Epithelial cell of proximal tubule (primary cell): Measurements from ENCODE around the gene FKBP3. TPM values are rescaled to one million over a fixed set of nuclear protein-coding genes. Genes with fewer than 3 reads are reported as not detected.

Source experiments
- DNase-seq: peaks from one replicate; pipeline ENCODE4 v3.0.0-alpha.2; 2011; ENCODE audit warnings: low read depth
- H3K4me3 ChIP-seq: 2 replicates; pipeline ENCODE4 v1.5.1; 2011; ENCODE audit warnings: low read depth, mild to moderate bottlenecking, low read length
- total RNA-seq: library from RNA; depleted of rRNA; stranded (reverse); fragments of >200 nt; gene quantifications from 2 replicates; pipeline ENCODE4 v1.2.3, GENCODE V29; 2015
- TF ChIP-seq, protein P1 (sequence below): conservative IDR thresholded peaks from 2 replicates; pipeline ENCODE4 v1.5.1; 2012; ENCODE audit warnings: low read depth, mild to moderate bottlenecking, low read length

The FKBP3 gene
- total RNA-seq, 1 donor from 2014 or later = 74.9 TPM

GRCh38 chr14:45095143-45095542 lies 39.1 kb downstream of the FKBP3 start:
- no peak overlapping the region for H3K4me3 ChIP-seq
- TF ChIP-seq, protein P1, sequence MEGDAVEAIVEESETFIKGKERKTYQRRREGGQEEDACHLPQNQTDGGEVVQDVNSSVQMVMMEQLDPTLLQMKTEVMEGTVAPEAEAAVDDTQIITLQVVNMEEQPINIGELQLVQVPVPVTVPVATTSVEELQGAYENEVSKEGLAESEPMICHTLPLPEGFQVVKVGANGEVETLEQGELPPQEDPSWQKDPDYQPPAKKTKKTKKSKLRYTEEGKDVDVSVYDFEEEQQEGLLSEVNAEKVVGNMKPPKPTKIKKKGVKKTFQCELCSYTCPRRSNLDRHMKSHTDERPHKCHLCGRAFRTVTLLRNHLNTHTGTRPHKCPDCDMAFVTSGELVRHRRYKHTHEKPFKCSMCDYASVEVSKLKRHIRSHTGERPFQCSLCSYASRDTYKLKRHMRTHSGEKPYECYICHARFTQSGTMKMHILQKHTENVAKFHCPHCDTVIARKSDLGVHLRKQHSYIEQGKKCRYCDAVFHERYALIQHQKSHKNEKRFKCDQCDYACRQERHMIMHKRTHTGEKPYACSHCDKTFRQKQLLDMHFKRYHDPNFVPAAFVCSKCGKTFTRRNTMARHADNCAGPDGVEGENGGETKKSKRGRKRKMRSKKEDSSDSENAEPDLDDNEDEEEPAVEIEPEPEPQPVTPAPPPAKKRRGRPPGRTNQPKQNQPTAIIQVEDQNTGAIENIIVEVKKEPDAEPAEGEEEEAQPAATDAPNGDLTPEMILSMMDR = no peak
- no peak for DNase-seq

DNA sequence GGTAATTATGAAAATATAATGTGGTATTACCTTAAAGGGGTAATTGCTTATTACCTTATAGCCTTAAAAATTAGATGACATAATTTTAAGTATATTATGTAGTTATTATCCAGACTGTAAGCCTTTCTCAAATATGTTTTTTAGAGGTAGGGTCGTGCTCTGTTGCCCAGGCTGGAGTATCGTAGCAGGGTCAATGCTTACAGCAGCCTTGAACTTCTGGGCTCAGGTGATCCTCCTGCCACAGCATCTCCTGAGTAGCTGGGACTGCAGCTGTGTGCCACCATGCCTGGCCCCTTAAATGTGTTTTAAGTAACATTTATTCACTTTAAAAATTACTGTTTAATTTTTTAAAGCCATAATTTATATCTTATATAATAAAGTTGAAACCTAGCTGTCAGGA lies 40.0 kb downstream of the FKBP3 start:
- TF ChIP-seq, protein P1 = no peak
- H3K4me3 ChIP-seq = no peak overlapping the region
- DNase-seq = no peak

GRCh38 chr14:45091710-45092109 lies 42.6 kb downstream of the FKBP3 start:
- DNase-seq = no peak
- H3K4me3 ChIP-seq = no peak overlapping the region
- TF ChIP-seq, protein P1 = no peak

GRCh38 chr14:45089813-45090212 lies 44.5 kb downstream of the FKBP3 start:
- no peak for DNase-seq

GRCh38 chr14:45084946-45085346 lies 49.3 kb downstream of the FKBP3 start:
- TF ChIP-seq, protein P1 = no peak
- no peak for DNase-seq
- H3K4me3 ChIP-seq = peak overlapping the region; percentile 82

More at GRCh38 chr14:45089813-45090212, 44.5 kb downstream of the FKBP3 start:
- no peak overlapping the region for H3K4me3 ChIP-seq
- TF ChIP-seq, protein P1 = no peak

DNA sequence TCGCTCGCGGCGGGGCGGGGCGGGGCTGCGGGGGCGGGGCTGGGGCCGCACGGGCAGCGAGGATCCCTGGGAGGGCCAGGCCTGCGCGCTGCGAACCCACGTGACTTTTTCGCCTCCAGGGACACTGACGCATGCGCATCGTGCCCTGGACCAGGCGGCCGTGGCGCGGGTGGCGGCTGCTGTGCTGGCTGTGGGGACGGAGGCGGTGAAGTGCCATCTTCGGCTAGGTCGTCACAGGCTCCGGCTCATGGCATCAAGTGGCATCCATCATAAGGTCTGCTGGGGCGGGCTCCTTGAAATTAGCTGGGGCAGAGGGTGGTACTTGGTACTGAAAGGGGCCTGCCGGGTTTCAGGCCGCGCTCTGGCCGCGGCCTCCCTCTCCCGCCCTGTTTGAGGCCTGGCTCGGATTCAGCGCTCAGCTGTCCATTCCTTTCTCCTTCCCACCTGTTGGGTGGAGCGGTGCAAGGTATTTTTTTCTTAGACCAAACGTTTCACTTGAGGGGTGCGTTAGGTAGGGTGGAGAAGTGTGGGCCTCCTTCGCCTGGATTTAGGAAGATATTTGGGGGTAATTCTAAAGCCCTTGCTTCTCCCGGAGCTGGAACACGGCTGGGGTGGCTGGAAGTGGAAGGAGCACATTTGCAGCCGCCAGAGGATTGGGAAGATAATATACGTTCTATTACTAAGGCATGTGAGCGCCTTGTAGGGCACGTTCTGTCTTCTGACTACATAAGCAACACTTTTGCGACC lies 50.1 kb downstream of the FKBP3 start, which contains the start of gene PRPF39:
PRPF39 (plus strand) TSS at position 141 of the 747 bp plus-strand sequence. CDS start 11,124 bp downstream, outside the sequence.
- peak within 1 kb of the TSS; percentile 82 for H3K4me3 ChIP-seq
- no peak for DNase-seq
- TF ChIP-seq, protein P1 = no peak

DNA sequence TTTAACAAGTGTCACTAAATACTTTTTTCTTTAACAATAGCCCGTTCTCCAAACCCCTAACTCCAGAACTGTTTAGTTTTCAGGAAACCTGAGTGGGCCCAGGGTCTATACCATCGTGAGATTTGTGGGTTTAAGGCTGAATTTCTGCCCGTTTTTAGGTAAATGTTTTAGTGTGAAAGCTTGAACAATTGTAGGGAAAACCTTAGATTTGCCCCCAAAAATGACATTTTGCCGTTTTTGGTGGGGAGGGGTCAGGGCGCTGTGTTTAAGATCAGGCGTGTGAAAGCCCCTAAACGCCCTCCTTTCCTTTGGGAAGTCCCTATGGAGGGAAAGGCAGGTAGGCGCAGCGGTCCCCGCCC lies 50.7 kb downstream of the FKBP3 start:
- DNase-seq = no peak
- peak overlapping the region; percentile 82 for H3K4me3 ChIP-seq
- TF ChIP-seq, protein P1 = no peak
